H1 (cell line): ENCODE results near the gene HEATR5A. TPM values are rescaled to one million over a fixed set of nuclear protein-coding genes. Genes with fewer than 3 reads are reported as not detected.
A peak's percentile ranks its signal among the peaks of the same experiment; 100 is the strongest.

Experiments
- CTCF ChIA-PET: fragments of 300-600 bp; sonication (Branson Sonifier 250); formaldehyde crosslinking; loops from one replicate; lab custom pipeline; 2021; ENCODE audit not compliant: partially characterized antibody; lab: Charles Lee
- POLR2A ChIA-PET: fragments of 300-600 bp; sonication (Branson Sonifier 250); formaldehyde crosslinking; loops from one replicate; lab custom pipeline; 2021; ENCODE audit warnings: inconsistent platforms; ENCODE audit not compliant: partially characterized antibody; lab: Charles Lee
- DNase-seq, 2 experiments: peaks; one replicate each; pipeline versions ENCODE4 v3.0.0 to v3.0.0-alpha.2; 2010 to 2022; ENCODE audit warnings: low spot score in 2 of 2, low read depth in 1 of 2, mixed read lengths in 1 of 2
- FAIRE-seq: peaks from 2 replicates; lab custom pipeline; 2011; peaks lifted over from hg19 to GRCh38; lab: Jason Lieb, UNC
- H2AFZ ChIP-seq: 2 replicates; pipeline ENCODE4 v1.8.1; 2012; ENCODE audit warnings: low read length, inconsistent platforms
- H2AK5ac ChIP-seq: 2 replicates; pipeline ENCODE4 v1.6.1; 2013; ENCODE audit warnings: low read depth, low read length
- H2BK120ac ChIP-seq: replicated peaks from 2 replicates; pipeline ENCODE3; 2013; ENCODE audit warnings: low read depth, low read length, inconsistent platforms
- H2BK12ac ChIP-seq: 2 replicates; pipeline ENCODE4 v1.6.1; 2013; ENCODE audit warnings: low read depth, low read length
- H2BK15ac ChIP-seq: 2 replicates; pipeline ENCODE4 v1.6.1; 2013; ENCODE audit warnings: low read length
- H2BK20ac ChIP-seq: 2 replicates; pipeline ENCODE4 v1.6.1; 2013; ENCODE audit warnings: low read length
- H2BK5ac ChIP-seq: 2 replicates; pipeline ENCODE4 v1.6.1; 2013; ENCODE audit warnings: low read depth, low read length
- H3K14ac ChIP-seq: 2 replicates; pipeline ENCODE4 v1.6.1; 2013; ENCODE audit warnings: inconsistent platforms; ENCODE audit not compliant: insufficient read length
- H3K18ac ChIP-seq: 2 replicates; pipeline ENCODE4 v1.6.1; 2013; ENCODE audit warnings: low read length; ENCODE audit errors: extremely low read depth
- H3K23ac ChIP-seq: 2 replicates; pipeline ENCODE4 v1.6.1; 2013; ENCODE audit warnings: inconsistent platforms; ENCODE audit not compliant: insufficient read length
- H3K23me2 ChIP-seq: 2 replicates; pipeline ENCODE4 v1.6.1; 2013; ENCODE audit warnings: low read depth, low read length
- H3K27ac ChIP-seq: 2 replicates; pipeline ENCODE4 v1.6.1; 2011; ENCODE audit warnings: low read depth, low read length, inconsistent platforms
- H3K27me3 ChIP-seq, 4 experiments: replicated peaks in 1 of 4; 1 replicate in 1 of 4; 2 replicates in 3 of 4; pipeline versions ENCODE4 v1.6.1 to v1.8.1; 2011 to 2013; ENCODE audit warnings: low read length in 3 of 4, mild to moderate bottlenecking in 3 of 4, inconsistent platforms in 2 of 4, mixed read lengths in 2 of 4, moderate library complexity in 1 of 4; ENCODE audit not compliant: control insufficient read depth in 3 of 4, insufficient read depth in 3 of 4; ENCODE audit errors: extremely low read depth in 1 of 4
- H3K36me3 ChIP-seq, 4 experiments: 2 replicates each; pipeline versions ENCODE4 v1.6.1 to v1.8.1; 2011 to 2013; ENCODE audit warnings: mild to moderate bottlenecking in 4 of 4, low read length in 3 of 4, moderate library complexity in 2 of 4, control low read depth in 1 of 4, inconsistent platforms in 1 of 4; ENCODE audit not compliant: insufficient read depth in 4 of 4, control insufficient read depth in 2 of 4
- H3K4ac ChIP-seq: replicated peaks from 2 replicates; pipeline ENCODE3; 2013; ENCODE audit warnings: low read length, low read depth, mixed read lengths, inconsistent platforms; ENCODE audit not compliant: insufficient read length
- H3K4me1 ChIP-seq, 4 experiments: replicated peaks in 1 of 4; 1 replicate in 1 of 4; 2 replicates in 3 of 4; pipeline versions ENCODE4 v1.6.1 to v1.8.1; 2011 to 2013; ENCODE audit warnings: low read length in 3 of 4, inconsistent platforms in 2 of 4, mixed read lengths in 1 of 4; ENCODE audit not compliant: insufficient read depth in 4 of 4, control insufficient read depth in 3 of 4
- H3K4me2 ChIP-seq, 2 experiments: 2 replicates each; pipeline versions ENCODE4 v1.6.1 to v1.8.1; 2011 to 2013; ENCODE audit warnings: low read depth in 2 of 2, low read length in 2 of 2, control low read depth in 1 of 2, inconsistent platforms in 1 of 2, mild to moderate bottlenecking in 1 of 2; ENCODE audit not compliant: insufficient read depth in 1 of 2
- H3K4me3 ChIP-seq, 4 experiments: fragments of 200-600, 300-600 bp in 1 of 4; sonication (generic), shearing (Covaris generic), sonication (Bioruptor Twin) in 1 of 4; 2 replicates each; pipeline versions ENCODE4 v1.5.1 to v1.8.1; 2011 to 2016; ENCODE audit warnings: low read length in 4 of 4, low read depth in 3 of 4, control low read depth in 2 of 4, inconsistent platforms in 2 of 4, mild to moderate bottlenecking in 2 of 4, mixed read lengths in 1 of 4, moderate library complexity in 1 of 4; ENCODE audit not compliant: insufficient read depth in 2 of 4; ENCODE audit errors: extremely low read depth in 1 of 4
- H3K56ac ChIP-seq: replicated peaks from 2 replicates; pipeline ENCODE3; 2013; ENCODE audit warnings: low read depth, mild to moderate bottlenecking, mixed read lengths, low read length, inconsistent platforms; ENCODE audit not compliant: insufficient read length
- H3K79me1 ChIP-seq: 2 replicates; pipeline ENCODE4 v1.6.1; 2013; ENCODE audit warnings: low read depth, low read length, control low read depth
- H3K79me2 ChIP-seq, 2 experiments: 2 replicates each; pipeline versions ENCODE4 v1.6.1 to v1.8.1; 2012 to 2013; ENCODE audit warnings: low read length in 2 of 2, mild to moderate bottlenecking in 2 of 2, inconsistent platforms in 1 of 2; ENCODE audit not compliant: insufficient read depth in 2 of 2, control insufficient read depth in 1 of 2
- H3K9ac ChIP-seq, 4 experiments: replicated peaks in 1 of 4; 1 replicate in 1 of 4; 2 replicates in 3 of 4; pipeline versions ENCODE4 v1.6.1 to v1.8.1; 2011 to 2013; ENCODE audit warnings: low read depth in 3 of 4, low read length in 3 of 4, control low read depth in 2 of 4, mild to moderate bottlenecking in 2 of 4, moderate library complexity in 2 of 4, inconsistent platforms in 1 of 4; ENCODE audit errors: extremely low read depth in 1 of 4
- H3K9me3 ChIP-seq, 2 experiments: 2 replicates each; pipeline versions ENCODE4 v1.6.1 to v1.8.1; 2012 to 2013; ENCODE audit warnings: mild to moderate bottlenecking in 2 of 2, moderate library complexity in 2 of 2, control low read depth in 1 of 2, inconsistent platforms in 1 of 2, low read depth in 1 of 2, low read length in 1 of 2, mixed read lengths in 1 of 2; ENCODE audit not compliant: insufficient read depth in 2 of 2
- H4K20me1 ChIP-seq, 2 experiments: replicated peaks in 1 of 2; 2 replicates each; pipeline versions ENCODE3 to v1.8.1; 2011 to 2013; ENCODE audit warnings: inconsistent platforms in 2 of 2, low read length in 2 of 2, mild to moderate bottlenecking in 1 of 2; ENCODE audit not compliant: insufficient read depth in 2 of 2, control insufficient read depth in 1 of 2
- H4K5ac ChIP-seq: 2 replicates; pipeline ENCODE4 v1.6.1; 2013; ENCODE audit warnings: low read length, low read depth, mixed read lengths, inconsistent platforms; ENCODE audit not compliant: insufficient read length
- H4K8ac ChIP-seq: 2 replicates; pipeline ENCODE4 v1.8.0; 2013; ENCODE audit warnings: mild to moderate bottlenecking, moderate library complexity, low read length, inconsistent platforms; ENCODE audit not compliant: insufficient read depth; ENCODE audit errors: extremely low read depth
- H4K91ac ChIP-seq: replicated peaks from 2 replicates; pipeline ENCODE3; 2013; ENCODE audit warnings: low read length, mixed read lengths, inconsistent platforms; ENCODE audit not compliant: insufficient read length
- CHD2 ChIP-seq: IDR thresholded peaks from 2 replicates; pipeline ENCODE4 v1.6.1; 2012; ENCODE audit warnings: low read length, improper control_type of control experiment
- CTCF ChIP-seq, 3 experiments: IDR thresholded peaks; 1 replicate in 2 of 3; 2 replicates in 1 of 3; pipeline versions ENCODE4 v1.5.1 to v1.6.1; 2011; ENCODE audit warnings: low read length in 3 of 3, mild to moderate bottlenecking in 3 of 3, inconsistent platforms in 2 of 3, low read depth in 1 of 3, moderate library complexity in 1 of 3; ENCODE audit not compliant: insufficient read depth in 1 of 3; ENCODE audit errors: control extremely low read depth in 1 of 3
- E2F6 ChIP-seq: IDR thresholded peaks from 2 replicates; pipeline ENCODE4 v1.6.1; 2012; ENCODE audit warnings: inconsistent platforms
- HDAC2 ChIP-seq, 2 experiments: fragments of 300-600 bp in 1 of 2; sonication (generic) in 1 of 2; IDR thresholded peaks; 2 replicates each; pipeline ENCODE4 v1.6.1; 2011 to 2012; ENCODE audit warnings: low read depth in 2 of 2, low read length in 2 of 2, mild to moderate bottlenecking in 2 of 2, moderate library complexity in 2 of 2, borderline replicate concordance in 1 of 2, inconsistent platforms in 1 of 2
- NANOG ChIP-seq: IDR thresholded peaks from 2 replicates; pipeline ENCODE4 v1.6.1; 2011; ENCODE audit warnings: low read length, low read depth, mild to moderate bottlenecking, inconsistent platforms; ENCODE audit not compliant: insufficient read depth, poor library complexity, severe bottlenecking
- TAF7 ChIP-seq: optimal IDR thresholded peaks from 2 replicates; pipeline ENCODE3; 2011; ENCODE audit warnings: low read depth, mild to moderate bottlenecking, inconsistent platforms, low read length, moderate library complexity, borderline replicate concordance
- TEAD4 ChIP-seq: IDR thresholded peaks from 2 replicates; pipeline ENCODE4 v1.6.1; 2012; ENCODE audit warnings: low read depth, low read length, inconsistent platforms, mixed read lengths
- WGBS, 2 experiments: shearing (Covaris generic) in 1 of 2; methylation state at CpG; one replicate each; pipeline versions ENCODE4 v1.1.6 to v1.1.7; 2013 to 2015; ENCODE audit warnings: low lambda C conversion rate in 2 of 2, mixed read lengths in 2 of 2, inconsistent platforms in 1 of 2, low coverage in 1 of 2, missing lambda C conversion rate in 1 of 2; ENCODE audit not compliant: insufficient replicate concordance in 2 of 2, insufficient coverage in 1 of 2, insufficient read length in 1 of 2; ENCODE audit errors: extremely low coverage in 1 of 2, missing lambda C conversion rate in 1 of 2; 5-methylcytosine and 5-hydroxymethylcytosine counted together
- polyA plus RNA-seq, 7 experiments: library from polyadenylated mRNA; depleted of rRNA in 3 of 7; stranded (reverse) in 5 of 7; unstranded in 2 of 7; fragments of >200 nt in 5 of 7; fragments of 200-250 nt in 2 of 7; gene quantifications; 1 replicate in 5 of 7; 2 replicates in 1 of 7; 4 replicates in 1 of 7; pipeline versions ENCODE4 v1.2.1 to v1.2.3, GENCODE V29; 2011 to 2013; ENCODE audit warnings: missing spikeins in 2 of 7, mixed read lengths in 2 of 7
- total RNA-seq: library from RNA; stranded (reverse); fragmentation: NEBNext Ultra II Directional; extraction: Animal tissue kit (Norgen Biotek cat#: 25700); gene quantifications from 2 replicates; pipeline ENCODE4 v1.2.1, GENCODE V29; 2021

The HEATR5A gene
- total and polyA plus RNA-seq, 2 of the 8 experiments (the other 6 are each of a cell fraction or from before 2014, with no cell fraction given) = 9.0 to 36.2 TPM

- no peak overlapping the region for H3K18ac ChIP-seq
- no peak overlapping the region for H4K91ac ChIP-seq
- H3K4me3 ChIP-seq = no peak overlapping the region
- CTCF ChIA-PET = interaction anchor here (0.7 to 2.2 kb wide), 23 partner anchors 11 to 146 kb away, joined by 3 to 31 read pairs (median 3); no protein-coding TSS in a partner anchor
- H2BK20ac ChIP-seq = peak overlapping the region; percentile 37; the same call in 1 of the 2 replicates
- H2AFZ ChIP-seq = no peak overlapping the region
- H2BK120ac ChIP-seq = no peak overlapping the region
- H4K20me1 ChIP-seq = no peaks in the 10 kb centered on the region
- no peaks in the 10 kb centered on the region for H3K23me2 ChIP-seq
- no peaks in the 10 kb centered on the region for H3K36me3 ChIP-seq
- no peak overlapping the region for H3K4me2 ChIP-seq
- 90% methylated on average over 11 of the region's 12 CpGs; no CpG with 5 or more reads in 1 of the 2 experiments for WGBS, 2 experiments
- no peak overlapping the region for H4K5ac ChIP-seq
- no peaks in the 10 kb centered on the region for H3K9me3 ChIP-seq
- no peak overlapping the region for H3K14ac ChIP-seq
- no peaks in the 10 kb centered on the region for H3K79me2 ChIP-seq
- H2AK5ac ChIP-seq = no peak overlapping the region
- no peak overlapping the region for H3K4ac ChIP-seq
- POLR2A ChIA-PET = interaction anchor here (1.0 kb wide), 1 partner anchor 261 kb away, joined by 3 read pairs; the partner anchor contains the start of gene AP4S1
- H3K27ac ChIP-seq = no peak overlapping the region
- no peak overlapping the region for H3K9ac ChIP-seq
- no peak overlapping the region for H3K23ac ChIP-seq
- no peak overlapping the region for H4K8ac ChIP-seq
- DNase-seq (peak; percentile 49 to 68), FAIRE-seq (no peak)
- 0 out of 2 replicates have a peak overlapping the region, but pooled peaks have one; percentile 87 for H2BK12ac ChIP-seq
- no peak overlapping the region for H2BK5ac ChIP-seq
- no peaks in the 10 kb centered on the region for H3K4me1 ChIP-seq
- no peak overlapping the region for H3K56ac ChIP-seq
- no peaks in the 10 kb centered on the region for H3K79me1 ChIP-seq
- no peaks in the 10 kb centered on the region for H3K27me3 ChIP-seq
- H2BK15ac ChIP-seq = no peak overlapping the region; the same call in 1 of the 2 replicates
- peak; percentile 79 for TF ChIP-seq TEAD4
- no peak for TF ChIP-seq TAF7
- peak; percentile 45 to 78 (median 75) for TF ChIP-seq CTCF (IDR thresholded peaks at IDR 0.05; ENCODE audit: control extremely low read depth in 1 of 3, insufficient read depth in 1 of 3, low read depth in 1 of 3, low read length in 3 of 3)
- TF ChIP-seq E2F6 = peak; percentile 98
- TF ChIP-seq NANOG = no peak
- no peak for TF ChIP-seq CHD2
- TF ChIP-seq HDAC2 (IDR thresholded peaks at IDR 0.05; ENCODE audit: borderline replicate concordance in 1 of 2, low read depth in 2 of 2, low read length in 2 of 2) = 0 out of 4 replicates have a peak, but pooled peaks of 1 of the 2 experiments have one; percentile 29
Measured at GRCh38 chr14:31286456-31287293, 133.7 kb downstream of the HEATR5A start.
